Subcutaneous adipose tissue (tissue), 4 donors: ENCODE data around the gene ADK. TPM values are rescaled to one million over a fixed set of nuclear protein-coding genes. Genes with fewer than 3 reads are reported as not detected.

Experiments used
- CTCF ChIP-seq: fragments of 450-650 bp; IDR thresholded peaks from one replicate; pipeline ENCODE4 v1.5.1; 2016; ENCODE audit warnings: low read depth, mild to moderate bottlenecking, control low read depth, antibody characterized with exemption, moderate library complexity
- total RNA-seq, 4 donors: library from RNA; depleted of rRNA; stranded (reverse); fragments of >200 nt; gene quantifications; one replicate each; pipeline ENCODE4 v1.1.0, GENCODE V29; 2016

ADK gene
- total RNA-seq, 4 donors from 2014 or later = 21.7 to 52.2 (median 38.8) TPM

GRCh38 chr10:74306227-74306982, 155.4 kb downstream of the ADK start:
- TF ChIP-seq CTCF = no peak

- TF ChIP-seq CTCF = no peak
These were observed 156.1 kb downstream of the ADK start for GRCh38 chr10:74307061-74307651.

GRCh38 chr10:74310652-74311257, 159.7 kb downstream of the ADK start:
- TF ChIP-seq CTCF = no peak

- no peak for TF ChIP-seq CTCF
These were observed 163.1 kb downstream of the ADK start for GRCh38 chr10:74314166-74314565.

- no peak for TF ChIP-seq CTCF
These were observed 169.0 kb downstream of the ADK start for GRCh38 chr10:74320026-74320425.

GRCh38 chr10:74320717-74321116, 169.7 kb downstream of the ADK start:
- no peak for TF ChIP-seq CTCF

DNA sequence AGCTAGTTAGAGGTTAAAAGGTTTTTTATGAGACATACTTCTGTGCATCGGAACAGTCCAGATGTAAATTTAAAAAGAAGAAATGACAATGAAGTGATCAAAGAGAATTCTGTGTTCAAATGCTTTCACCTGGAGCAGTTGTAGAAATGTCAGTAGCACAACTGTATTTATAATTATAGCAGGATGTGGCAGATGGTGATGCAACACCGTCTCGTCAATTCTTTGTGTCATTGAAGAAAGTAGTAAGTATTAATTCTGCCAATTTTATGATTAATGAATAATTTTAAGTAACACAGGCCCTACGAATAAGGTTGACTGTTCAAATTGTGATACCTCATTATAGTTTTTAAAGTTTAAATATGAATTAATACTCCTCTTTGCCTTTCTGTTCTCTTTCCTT, 171.1 kb downstream of the ADK start:
- no peak for TF ChIP-seq CTCF
